WTC11 (cell line): ENCODE results near the gene FOXD4.
"Not testable (repeated sequence)": the region's sequence is repeated elsewhere in the genome, so short reads cannot be mapped to it uniquely, and the experiment has no call there.

ENCODE experiments used
- CBFB ChIP-seq: sonication (generic); formaldehyde crosslinking; IDR thresholded peaks from 2 replicates; pipeline ENCODE4 v1.8.1; 2022; ENCODE audit warnings: mild to moderate bottlenecking, low read depth, missing genetic modification reagents
- FOXK1 ChIP-seq: sonication (generic); formaldehyde crosslinking; IDR thresholded peaks from 2 replicates; pipeline ENCODE4 v1.8.0; 2022; ENCODE audit warnings: mild to moderate bottlenecking, moderate library complexity, missing genetic modification reagents
- NR2C2 ChIP-seq: sonication (generic); formaldehyde crosslinking; IDR thresholded peaks from 2 replicates; pipeline ENCODE4 v1.8.0; 2022; ENCODE audit warnings: mild to moderate bottlenecking, missing genetic modification reagents
- PRRX2 ChIP-seq: fragments of 250-450 bp; sonication (Bioruptor Pico); IDR thresholded peaks from 2 replicates; pipeline ENCODE4 v1.8.0; 2021; ENCODE audit warnings: mild to moderate bottlenecking
- SP1 ChIP-seq: sonication (generic); formaldehyde crosslinking; conservative IDR thresholded peaks from 2 replicates; pipeline ENCODE4 v1.8.1; 2022; ENCODE audit warnings: missing genetic modification reagents
- TEAD1 ChIP-seq: sonication (generic); formaldehyde crosslinking; IDR thresholded peaks from 2 replicates; pipeline ENCODE4 v1.8.0; 2022; ENCODE audit warnings: mild to moderate bottlenecking, missing genetic modification reagents
- ZNF423 ChIP-seq: fragments of 250-450 bp; sonication (Bioruptor Pico); IDR thresholded peaks from 2 replicates; pipeline ENCODE4 v2.1.2; 2022; ENCODE audit warnings: mild to moderate bottlenecking, moderate library complexity
- TF ChIP-seq, protein P1 (sequence below): sonication (generic); formaldehyde crosslinking; IDR thresholded peaks from 2 replicates; pipeline ENCODE4 v1.8.1; 2023; ENCODE audit warnings: mild to moderate bottlenecking, missing genetic modification reagents, moderate library complexity
- TF ChIP-seq, protein P2 (sequence below): fragments of 200-600 bp; IDR thresholded peaks from 2 replicates; pipeline ENCODE4 v1.8.0; 2022; ENCODE audit warnings: antibody characterized with exemption
- TF ChIP-seq, protein P3 (sequence below): sonication (generic); formaldehyde crosslinking; IDR thresholded peaks from 2 replicates; pipeline ENCODE4 v1.8.0; 2022; ENCODE audit warnings: mild to moderate bottlenecking, missing genetic modification reagents
- TF ChIP-seq, protein P4 (sequence below): sonication (generic); formaldehyde crosslinking; IDR thresholded peaks from 2 replicates; pipeline ENCODE4 v1.8.1; 2022; ENCODE audit warnings: low read depth, missing genetic modification reagents, borderline replicate concordance

DNA sequence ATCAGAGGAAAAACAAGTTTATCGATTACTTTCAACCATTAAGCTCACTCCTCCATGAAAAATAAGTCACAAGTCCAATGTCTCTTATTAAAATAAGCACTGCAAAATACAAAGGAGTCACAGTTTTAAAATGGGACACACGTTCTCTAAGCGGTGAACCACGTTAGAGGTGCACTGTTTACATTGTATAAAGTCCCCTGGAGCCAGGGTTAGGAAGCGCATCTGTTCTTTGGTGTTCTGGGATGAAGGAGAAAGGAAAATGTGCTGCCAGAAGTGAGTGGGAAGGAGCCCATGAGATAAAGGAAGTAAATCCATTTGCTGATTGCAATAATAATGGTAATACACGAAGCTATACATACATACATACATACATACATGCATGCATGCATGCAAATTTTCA, 30.4 kb downstream of the FOXD4 start:
- TF ChIP-seq, protein P1, sequence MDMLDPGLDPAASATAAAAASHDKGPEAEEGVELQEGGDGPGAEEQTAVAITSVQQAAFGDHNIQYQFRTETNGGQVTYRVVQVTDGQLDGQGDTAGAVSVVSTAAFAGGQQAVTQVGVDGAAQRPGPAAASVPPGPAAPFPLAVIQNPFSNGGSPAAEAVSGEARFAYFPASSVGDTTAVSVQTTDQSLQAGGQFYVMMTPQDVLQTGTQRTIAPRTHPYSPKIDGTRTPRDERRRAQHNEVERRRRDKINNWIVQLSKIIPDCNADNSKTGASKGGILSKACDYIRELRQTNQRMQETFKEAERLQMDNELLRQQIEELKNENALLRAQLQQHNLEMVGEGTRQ = not testable (repeated sequence)
- TF ChIP-seq, protein P2, sequence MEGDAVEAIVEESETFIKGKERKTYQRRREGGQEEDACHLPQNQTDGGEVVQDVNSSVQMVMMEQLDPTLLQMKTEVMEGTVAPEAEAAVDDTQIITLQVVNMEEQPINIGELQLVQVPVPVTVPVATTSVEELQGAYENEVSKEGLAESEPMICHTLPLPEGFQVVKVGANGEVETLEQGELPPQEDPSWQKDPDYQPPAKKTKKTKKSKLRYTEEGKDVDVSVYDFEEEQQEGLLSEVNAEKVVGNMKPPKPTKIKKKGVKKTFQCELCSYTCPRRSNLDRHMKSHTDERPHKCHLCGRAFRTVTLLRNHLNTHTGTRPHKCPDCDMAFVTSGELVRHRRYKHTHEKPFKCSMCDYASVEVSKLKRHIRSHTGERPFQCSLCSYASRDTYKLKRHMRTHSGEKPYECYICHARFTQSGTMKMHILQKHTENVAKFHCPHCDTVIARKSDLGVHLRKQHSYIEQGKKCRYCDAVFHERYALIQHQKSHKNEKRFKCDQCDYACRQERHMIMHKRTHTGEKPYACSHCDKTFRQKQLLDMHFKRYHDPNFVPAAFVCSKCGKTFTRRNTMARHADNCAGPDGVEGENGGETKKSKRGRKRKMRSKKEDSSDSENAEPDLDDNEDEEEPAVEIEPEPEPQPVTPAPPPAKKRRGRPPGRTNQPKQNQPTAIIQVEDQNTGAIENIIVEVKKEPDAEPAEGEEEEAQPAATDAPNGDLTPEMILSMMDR = not testable (repeated sequence)
- TF ChIP-seq FOXK1 (CRISPR knock-in tag); CBFB; SP1 (CRISPR knock-in tag); NR2C2 (CRISPR knock-in tag); TEAD1 (CRISPR knock-in tag); ZNF423 (CRISPR knock-in tag); PRRX2 (CRISPR knock-in tag): not testable (repeated sequence)
- TF ChIP-seq, protein P3, sequence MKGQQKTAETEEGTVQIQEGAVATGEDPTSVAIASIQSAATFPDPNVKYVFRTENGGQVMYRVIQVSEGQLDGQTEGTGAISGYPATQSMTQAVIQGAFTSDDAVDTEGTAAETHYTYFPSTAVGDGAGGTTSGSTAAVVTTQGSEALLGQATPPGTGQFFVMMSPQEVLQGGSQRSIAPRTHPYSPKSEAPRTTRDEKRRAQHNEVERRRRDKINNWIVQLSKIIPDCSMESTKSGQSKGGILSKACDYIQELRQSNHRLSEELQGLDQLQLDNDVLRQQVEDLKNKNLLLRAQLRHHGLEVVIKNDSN = not testable (repeated sequence)
- TF ChIP-seq, protein P4, sequence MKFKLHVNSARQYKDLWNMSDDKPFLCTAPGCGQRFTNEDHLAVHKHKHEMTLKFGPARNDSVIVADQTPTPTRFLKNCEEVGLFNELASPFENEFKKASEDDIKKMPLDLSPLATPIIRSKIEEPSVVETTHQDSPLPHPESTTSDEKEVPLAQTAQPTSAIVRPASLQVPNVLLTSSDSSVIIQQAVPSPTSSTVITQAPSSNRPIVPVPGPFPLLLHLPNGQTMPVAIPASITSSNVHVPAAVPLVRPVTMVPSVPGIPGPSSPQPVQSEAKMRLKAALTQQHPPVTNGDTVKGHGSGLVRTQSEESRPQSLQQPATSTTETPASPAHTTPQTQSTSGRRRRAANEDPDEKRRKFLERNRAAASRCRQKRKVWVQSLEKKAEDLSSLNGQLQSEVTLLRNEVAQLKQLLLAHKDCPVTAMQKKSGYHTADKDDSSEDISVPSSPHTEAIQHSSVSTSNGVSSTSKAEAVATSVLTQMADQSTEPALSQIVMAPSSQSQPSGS = not testable (repeated sequence)
